Suppressor macrophage treated with lipopolysaccharide for 1 hour (primary cell): Measurements from ENCODE around the gene BIRC6.
"Not testable (repeated sequence)": the region's sequence is repeated elsewhere in the genome, so short reads cannot be mapped to it uniquely, and the experiment has no call there.

Source experiments
- DNase-seq, 3 donors: peaks; one replicate each; pipeline ENCODE4 v3.0.0-alpha.2; 2020 to 2022

The BIRC6 gene

DNA sequence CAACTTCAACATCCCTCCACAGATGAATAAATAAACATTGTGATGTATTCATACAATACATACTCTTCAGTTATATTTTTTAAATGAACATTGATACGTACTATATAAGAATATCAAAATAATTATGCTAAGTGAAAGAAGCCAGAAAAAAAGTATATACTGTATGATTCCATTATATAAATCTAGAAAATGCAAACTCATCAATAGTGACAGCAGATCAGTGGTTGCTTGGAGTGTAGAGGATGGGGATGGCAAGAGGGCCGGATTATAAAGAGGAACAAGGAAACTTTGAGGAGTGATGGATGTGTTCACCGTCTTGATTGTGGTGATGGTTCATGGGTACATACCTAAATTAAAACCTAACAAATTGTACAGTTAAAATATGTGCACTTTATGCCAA is 268.0 kb downstream of the BIRC6 start:
- no peak for DNase-seq

DNA sequence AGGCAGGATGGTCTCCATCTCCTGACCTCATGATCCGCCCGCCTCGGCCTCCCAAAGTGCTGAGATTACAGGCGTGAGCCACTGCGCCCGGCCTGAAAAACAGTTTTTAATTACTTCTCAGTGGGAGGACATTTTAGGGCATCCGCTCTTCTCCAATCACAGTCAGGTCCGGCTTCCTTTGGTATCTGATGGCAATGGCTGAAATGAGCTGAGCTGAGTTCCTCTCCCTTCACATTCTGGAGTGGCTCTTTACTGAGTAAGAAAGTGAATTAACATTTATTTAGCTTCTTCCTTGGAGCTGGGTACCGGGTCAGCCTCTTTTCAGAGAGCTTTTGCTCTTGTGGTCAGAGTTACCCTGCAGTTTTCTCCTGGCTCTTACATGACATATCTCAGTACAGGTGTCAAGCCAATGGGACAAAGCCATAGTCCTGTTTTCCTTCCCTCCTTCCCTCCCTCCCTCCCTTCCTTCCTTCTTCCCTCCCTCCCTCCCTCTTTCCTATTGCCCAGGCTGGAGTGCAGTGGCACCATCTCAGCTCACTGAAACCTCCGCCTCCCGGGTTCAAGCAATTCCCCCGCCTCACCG is 269.9 kb downstream of the BIRC6 start:
- no peak for DNase-seq

- peak; percentile 64 to 66 (median 66) for DNase-seq
Measured at GRCh38 chr2:32627441-32627813, 270.6 kb downstream of the BIRC6 start.

DNA sequence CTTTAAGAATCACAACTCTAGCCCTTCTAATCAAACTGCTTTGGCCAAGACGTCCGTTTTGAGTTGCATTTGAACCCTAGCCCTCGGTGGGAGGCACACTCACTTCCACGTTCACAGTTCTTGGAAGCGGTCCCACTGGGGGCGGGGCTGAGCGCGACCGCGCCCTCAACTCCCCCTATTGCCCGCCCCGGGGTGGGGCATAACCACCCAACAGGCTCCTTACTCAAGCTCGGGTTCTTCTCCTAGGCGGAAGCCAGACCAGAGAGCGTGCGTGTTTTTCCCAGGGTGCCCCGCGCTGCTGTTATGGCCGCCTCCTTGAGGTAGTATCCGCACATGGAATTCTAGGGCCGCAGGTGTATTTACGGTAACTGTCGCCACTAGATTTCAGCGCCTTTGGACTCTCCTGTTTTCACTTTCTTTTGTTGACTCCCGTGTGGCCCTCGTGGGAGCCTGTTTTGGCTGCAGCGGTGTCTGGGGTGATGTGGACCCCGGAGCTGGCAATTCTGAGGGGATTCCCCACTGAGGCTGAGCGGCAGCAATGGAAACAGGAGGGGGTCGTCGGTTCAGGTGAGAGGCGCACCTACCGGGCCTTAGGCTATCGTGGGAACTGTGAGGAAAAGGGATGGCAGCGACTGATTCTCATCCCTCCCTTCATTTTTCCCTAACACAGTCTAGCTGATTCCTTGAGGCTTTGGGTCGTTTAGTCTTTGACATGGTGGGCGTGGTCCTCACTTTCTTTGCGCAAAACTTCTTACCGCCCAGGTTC is 271.2 kb downstream of the BIRC6 start, which contains the start of gene TTC27:
Gene TTC27, plus strand, starts transcription at position 237 of the 766 bp plus-strand sequence. Its CDS starts 243 bp downstream, at position 480.
- DNase-seq, result peak; percentile 97 to 98 (median 97)

DNA sequence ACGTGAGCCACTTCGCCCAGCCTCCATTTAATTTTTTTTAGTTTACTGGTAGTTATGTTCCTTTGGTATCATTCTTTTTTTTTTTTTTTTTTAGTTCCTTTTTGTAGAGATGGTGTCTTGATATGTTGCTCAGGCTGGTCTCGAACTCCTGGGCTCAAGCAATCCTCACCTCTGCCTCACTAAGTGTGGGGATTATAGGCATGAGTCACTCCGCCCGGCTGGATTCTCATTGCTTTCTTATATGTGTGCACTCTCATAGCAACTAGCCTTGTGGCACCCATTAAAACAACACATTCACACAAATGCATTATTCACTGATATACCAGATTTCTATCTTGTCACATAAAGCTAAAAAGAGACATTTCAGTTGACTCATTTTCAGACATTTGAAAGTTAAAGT is 275.3 kb downstream of the BIRC6 start:
- DNase-seq, result peak in 1 of 3 donors; percentile 13

- DNase-seq, result no peak
Measured at GRCh38 chr2:32633040-32633439, 276.2 kb downstream of the BIRC6 start.

GRCh38 chr2:32638548-32638947 is 281.7 kb downstream of the BIRC6 start:
- not testable (repeated sequence) for DNase-seq

GRCh38 chr2:32641180-32641579 is 284.4 kb downstream of the BIRC6 start:
- no peak for DNase-seq

DNA sequence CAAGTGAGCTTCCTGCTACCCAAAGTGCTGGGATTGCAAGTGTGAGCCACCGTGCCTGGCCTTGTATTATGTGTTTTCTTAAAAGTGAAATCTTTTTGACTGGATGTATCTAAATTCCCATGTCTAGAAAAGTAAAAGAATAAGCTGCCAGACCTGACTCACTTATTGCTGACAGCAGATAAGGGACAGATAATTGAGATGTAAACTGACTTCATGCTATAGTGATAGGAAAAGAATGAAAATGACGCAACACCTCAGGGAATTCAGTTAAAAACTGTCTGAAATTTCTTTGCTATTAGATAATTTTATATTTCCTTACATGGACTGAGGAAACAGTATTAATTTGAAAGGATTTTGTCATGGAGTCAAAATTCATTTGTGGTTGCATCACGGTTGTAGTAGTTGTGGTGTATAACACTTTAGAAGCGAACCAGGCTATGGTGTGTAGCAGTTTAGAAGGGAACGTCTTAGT is 290.4 kb downstream of the BIRC6 start:
- no peak for DNase-seq

GRCh38 chr2:32652555-32653209 is 295.9 kb downstream of the BIRC6 start:
- no peak for DNase-seq

DNA sequence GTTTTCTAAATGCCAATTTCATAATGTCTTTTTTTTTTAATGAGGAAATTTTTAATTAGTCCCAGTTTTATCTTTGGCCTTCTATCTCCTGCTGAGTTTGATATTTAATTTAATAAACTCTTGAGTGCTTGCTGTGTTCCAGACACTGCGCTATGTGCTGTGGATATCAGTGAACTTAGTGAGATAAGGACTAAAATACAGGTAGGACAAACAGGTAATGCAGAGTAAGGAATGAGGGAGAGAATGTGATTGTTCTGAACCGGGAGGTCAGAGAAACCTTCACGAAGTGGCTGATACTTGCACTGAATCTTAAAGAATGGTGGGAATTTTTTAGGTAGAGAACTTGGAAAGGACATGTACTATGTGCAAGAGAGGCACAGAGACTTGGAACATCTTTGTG is 299.2 kb downstream of the BIRC6 start:
- no peak for DNase-seq

- no peak for DNase-seq
Measured at GRCh38 chr2:32663864-32664263, 307.0 kb downstream of the BIRC6 start.

GRCh38 chr2:32666704-32667103 is 309.9 kb downstream of the BIRC6 start:
- DNase-seq, result no peak

GRCh38 chr2:32668254-32668653 is 311.4 kb downstream of the BIRC6 start:
- DNase-seq, result no peak
